Hippocampal formation (tissue), 2 donors: ENCODE results near the gene SLC41A1.
"Not testable (repeated sequence)": the region's sequence is repeated elsewhere in the genome, so short reads cannot be mapped to it uniquely, and the experiment has no call there.

ENCODE experiments used
- DNase-seq, 2 donors: peaks; one replicate each; lab custom pipeline; 2025; lab: John Stamatoyannopoulos, UW

SLC41A1 gene

GRCh38 chr1:205812878-205813754, at the start of gene SLC41A1:
SLC41A1 (minus strand) TSS chr1:205813198; CDS start chr1:205810441, 2,757 bp downstream.
- DNase-seq: peak; percentile 94 to 97

GRCh38 chr1:205861540-205861939, 48.5 kb upstream of the SLC41A1 start:
- no peak for DNase-seq

- DNase-seq: no peak
These were observed 45.4 kb upstream of the SLC41A1 start for GRCh38 chr1:205858141-205858961.

GRCh38 chr1:205857501-205857900, 44.5 kb upstream of the SLC41A1 start:
- DNase-seq: not testable (repeated sequence)

GRCh38 chr1:205856433-205856832, 43.4 kb upstream of the SLC41A1 start:
- DNase-seq: no peak

GRCh38 chr1:205852969-205853368, 40.0 kb upstream of the SLC41A1 start:
- no peak for DNase-seq

GRCh38 chr1:205851993-205852392, 39.0 kb upstream of the SLC41A1 start:
- no peak for DNase-seq

GRCh38 chr1:205849619-205850355, 36.8 kb upstream of the SLC41A1 start, which contains the start of gene PM20D1:
PM20D1 (minus strand) TSS chr1:205850132; CDS start chr1:205850072, 60 bp downstream.
- peak in 1 of 2 donors; percentile 58 for DNase-seq

GRCh38 chr1:205843036-205843859, 30.2 kb upstream of the SLC41A1 start:
- no peak for DNase-seq

GRCh38 chr1:205842229-205842628, 29.2 kb upstream of the SLC41A1 start:
- DNase-seq: no peak

- no peak for DNase-seq
These were observed 27.3 kb upstream of the SLC41A1 start for GRCh38 chr1:205840146-205840923.

GRCh38 chr1:205837382-205837970, 24.5 kb upstream of the SLC41A1 start:
- DNase-seq: no peak

GRCh38 chr1:205834751-205835150, 21.8 kb upstream of the SLC41A1 start:
- no peak for DNase-seq

- no peak for DNase-seq
These were observed 19.3 kb upstream of the SLC41A1 start for GRCh38 chr1:205832326-205832751.

GRCh38 chr1:205827623-205828022, 14.6 kb upstream of the SLC41A1 start:
- no peak for DNase-seq

GRCh38 chr1:205826995-205827394, 14.0 kb upstream of the SLC41A1 start:
- no peak for DNase-seq

GRCh38 chr1:205826016-205826806, 13.2 kb upstream of the SLC41A1 start:
- no peak for DNase-seq

GRCh38 chr1:205824180-205824579, 11.2 kb upstream of the SLC41A1 start:
- DNase-seq: no peak

- not testable (repeated sequence) for DNase-seq
These were observed 10.3 kb upstream of the SLC41A1 start for GRCh38 chr1:205823260-205823659.
